ENCODE results near the gene MUC5AC.

MUC5AC gene

GRCh38 chr11:1177020-1177770 lies 19.4 kb downstream of the MUC5AC start:
- no peak for DNase-seq (ENCODE audit: low read depth)
- no peak overlapping the region for H3K4me3 ChIP-seq (ENCODE audit: low read depth, low read length)
- TF ChIP-seq CTCF (IDR thresholded peaks at IDR 0.05; ENCODE audit: insufficient read depth, low read depth, low read length, missing control alignments) = no peak

- no peak overlapping the region for H3K4me3 ChIP-seq (ENCODE audit: low read depth, low read length)
- TF ChIP-seq CTCF (IDR thresholded peaks at IDR 0.05; ENCODE audit: insufficient read depth, low read depth, low read length, missing control alignments) = no peak
- no peak for DNase-seq (ENCODE audit: low read depth)
These were observed 20.0 kb downstream of the MUC5AC start for GRCh38 chr11:1177771-1178090.

GRCh38 chr11:1178201-1178885 lies 20.6 kb downstream of the MUC5AC start:
- TF ChIP-seq CTCF (IDR thresholded peaks at IDR 0.05; ENCODE audit: insufficient read depth, low read depth, low read length, missing control alignments) = no peak
- no peak overlapping the region for H3K4me3 ChIP-seq (ENCODE audit: low read depth, low read length)
- no peak for DNase-seq (ENCODE audit: low read depth)

DNA sequence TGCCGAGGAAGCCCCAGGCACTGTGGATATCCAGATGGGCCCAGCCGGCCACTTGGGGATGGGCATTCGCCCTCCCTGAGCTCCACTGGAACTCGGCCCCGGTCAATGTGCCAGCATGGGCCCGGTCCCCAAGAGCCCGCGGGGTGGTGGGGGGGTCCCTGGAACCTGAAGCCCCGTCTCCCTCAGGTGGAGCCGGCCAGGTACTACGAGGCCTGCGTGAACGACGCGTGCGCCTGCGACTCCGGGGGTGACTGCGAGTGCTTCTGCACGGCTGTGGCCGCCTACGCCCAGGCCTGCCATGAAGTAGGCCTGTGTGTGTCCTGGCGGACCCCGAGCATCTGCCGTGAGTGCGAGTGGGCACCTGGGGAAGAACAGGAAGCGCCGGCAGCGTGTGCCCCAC lies 21.2 kb downstream of the MUC5AC start:
- no peak overlapping the region for H3K4me3 ChIP-seq (ENCODE audit: low read depth, low read length)
- no peak for TF ChIP-seq CTCF (IDR thresholded peaks at IDR 0.05; ENCODE audit: insufficient read depth, low read depth, low read length, missing control alignments)
- DNase-seq (ENCODE audit: low read depth) = no peak

- DNase-seq (ENCODE audit: low read depth) = no peak
- no peak for TF ChIP-seq CTCF (IDR thresholded peaks at IDR 0.05; ENCODE audit: insufficient read depth, low read depth, low read length, missing control alignments)
- H3K4me3 ChIP-seq (ENCODE audit: low read depth, low read length) = no peak overlapping the region
These were observed 21.9 kb downstream of the MUC5AC start for GRCh38 chr11:1179641-1180040.

DNA sequence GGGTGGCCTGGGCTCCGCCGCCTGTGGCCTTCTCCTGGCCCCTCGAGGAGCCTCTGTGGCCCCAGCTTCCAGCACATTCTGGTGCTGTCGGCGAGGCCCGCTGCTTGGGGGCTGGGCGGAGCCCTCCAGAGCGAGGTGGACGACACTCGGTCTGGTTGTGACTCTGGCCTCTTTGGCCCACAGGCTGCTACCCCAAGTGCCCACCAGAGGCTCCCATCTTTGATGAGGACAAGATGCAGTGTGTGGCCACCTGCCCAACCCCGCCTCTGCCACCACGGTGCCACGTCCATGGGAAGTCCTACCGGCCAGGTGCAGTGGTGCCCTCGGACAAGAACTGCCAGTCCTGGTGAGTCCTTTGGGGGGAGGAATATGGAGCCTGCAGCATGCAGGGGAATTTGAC lies 22.4 kb downstream of the MUC5AC start:
- no peak for TF ChIP-seq CTCF (IDR thresholded peaks at IDR 0.05; ENCODE audit: insufficient read depth, low read depth, low read length, missing control alignments)
- DNase-seq (ENCODE audit: low read depth) = no peak

More for the DNA sequence above, 22.4 kb downstream of the MUC5AC start:
- H3K4me3 ChIP-seq (ENCODE audit: low read depth, low read length) = no peak overlapping the region

Data from GM12865 (cell line).